ENCODE measurements around the gene EDN3.

Gene EDN3

GRCh38 chr20:59301343-59302007, 1.1 kb downstream of the EDN3 start:
- TF ChIP-seq POU2F2 (IDR thresholded peaks at IDR 0.05; ENCODE audit: low read depth, low read length), result no peak
- no peak for TF ChIP-seq POLR2A (IDR thresholded peaks at IDR 0.05; ENCODE audit: low read depth, low read length)
- no peak for TF ChIP-seq SPI1 (IDR thresholded peaks at IDR 0.05; ENCODE audit: low read depth, low read length)
- no peak for TF ChIP-seq TAF1 (IDR thresholded peaks at IDR 0.05; ENCODE audit: low read depth, low read length)
- TF ChIP-seq POLR2AphosphoS5 (IDR thresholded peaks at IDR 0.05; ENCODE audit: low read depth, low read length), result no peak
- no peak for TF ChIP-seq PAX5 (IDR thresholded peaks at IDR 0.05; ENCODE audit: insufficient read depth, low read length, severe bottlenecking)
- no peak for FAIRE-seq
- DNase-seq (ENCODE audit: insufficient read length, low spot score), result no peak

GRCh38 chr20:59305908-59306655, 5.7 kb downstream of the EDN3 start:
- no peak for TF ChIP-seq SPI1 (IDR thresholded peaks at IDR 0.05; ENCODE audit: low read depth, low read length)
- FAIRE-seq (no peak), DNase-seq (ENCODE audit: insufficient read length, low spot score) (no peak)

- TF ChIP-seq POLR2A (IDR thresholded peaks at IDR 0.05; ENCODE audit: low read depth, low read length) (no peak), POU2F2 (IDR thresholded peaks at IDR 0.05; ENCODE audit: low read depth, low read length) (no peak), SPI1 (IDR thresholded peaks at IDR 0.05; ENCODE audit: low read depth, low read length) (no peak), TAF1 (IDR thresholded peaks at IDR 0.05; ENCODE audit: low read depth, low read length) (no peak), POLR2AphosphoS5 (IDR thresholded peaks at IDR 0.05; ENCODE audit: low read depth, low read length) (no peak), PAX5 (IDR thresholded peaks at IDR 0.05; ENCODE audit: insufficient read depth, low read length, severe bottlenecking) (no peak)
- DNase-seq (ENCODE audit: insufficient read length, low spot score) (no peak), FAIRE-seq (no peak)
These were observed 6.9 kb downstream of the EDN3 start for GRCh38 chr20:59307270-59307669.

GRCh38 chr20:59308493-59309201, 8.2 kb downstream of the EDN3 start:
- DNase-seq (ENCODE audit: insufficient read length, low spot score) (no peak), FAIRE-seq (no peak)
- TF ChIP-seq POLR2AphosphoS5 (IDR thresholded peaks at IDR 0.05; ENCODE audit: low read depth, low read length) (no peak), TAF1 (IDR thresholded peaks at IDR 0.05; ENCODE audit: low read depth, low read length) (no peak), POU2F2 (IDR thresholded peaks at IDR 0.05; ENCODE audit: low read depth, low read length) (no peak), PAX5 (IDR thresholded peaks at IDR 0.05; ENCODE audit: insufficient read depth, low read length, severe bottlenecking) (no peak), SPI1 (IDR thresholded peaks at IDR 0.05; ENCODE audit: low read depth, low read length) (no peak), POLR2A (IDR thresholded peaks at IDR 0.05; ENCODE audit: low read depth, low read length) (no peak)

- no peak for FAIRE-seq
- no peak for DNase-seq (ENCODE audit: insufficient read length, low spot score)
- no peak for TF ChIP-seq POU2F2 (IDR thresholded peaks at IDR 0.05; ENCODE audit: low read depth, low read length)
These were observed 8.8 kb downstream of the EDN3 start for GRCh38 chr20:59309218-59309617.

GRCh38 chr20:59314997-59315396, 14.6 kb downstream of the EDN3 start:
- DNase-seq (ENCODE audit: insufficient read length, low spot score), result no peak
- TF ChIP-seq TAF1 (IDR thresholded peaks at IDR 0.05; ENCODE audit: low read depth, low read length) (no peak), POLR2AphosphoS5 (IDR thresholded peaks at IDR 0.05; ENCODE audit: low read depth, low read length) (no peak), POLR2A (IDR thresholded peaks at IDR 0.05; ENCODE audit: low read depth, low read length) (no peak), SPI1 (IDR thresholded peaks at IDR 0.05; ENCODE audit: low read depth, low read length) (no peak)
- FAIRE-seq, result no peak

- DNase-seq (ENCODE audit: insufficient read length, low spot score) (no peak), FAIRE-seq (no peak)
- no peak for TF ChIP-seq POU2F2 (IDR thresholded peaks at IDR 0.05; ENCODE audit: low read depth, low read length)
- TF ChIP-seq POLR2A (IDR thresholded peaks at IDR 0.05; ENCODE audit: low read depth, low read length), result no peak
- no peak for TF ChIP-seq PAX5 (IDR thresholded peaks at IDR 0.05; ENCODE audit: insufficient read depth, low read length, severe bottlenecking)
- no peak for TF ChIP-seq SPI1 (IDR thresholded peaks at IDR 0.05; ENCODE audit: low read depth, low read length)
- no peak for TF ChIP-seq TAF1 (IDR thresholded peaks at IDR 0.05; ENCODE audit: low read depth, low read length)
- no peak for TF ChIP-seq POLR2AphosphoS5 (IDR thresholded peaks at IDR 0.05; ENCODE audit: low read depth, low read length)
These were observed 16.7 kb downstream of the EDN3 start for GRCh38 chr20:59316911-59317731.

GRCh38 chr20:59318201-59318790, 17.9 kb downstream of the EDN3 start:
- FAIRE-seq, result no peak
- TF ChIP-seq POU2F2 (IDR thresholded peaks at IDR 0.05; ENCODE audit: low read depth, low read length) (no peak), TAF1 (IDR thresholded peaks at IDR 0.05; ENCODE audit: low read depth, low read length) (no peak), POLR2AphosphoS5 (IDR thresholded peaks at IDR 0.05; ENCODE audit: low read depth, low read length) (no peak), SPI1 (IDR thresholded peaks at IDR 0.05; ENCODE audit: low read depth, low read length) (no peak), PAX5 (IDR thresholded peaks at IDR 0.05; ENCODE audit: insufficient read depth, low read length, severe bottlenecking) (no peak), POLR2A (IDR thresholded peaks at IDR 0.05; ENCODE audit: low read depth, low read length) (no peak)
- no peak for DNase-seq (ENCODE audit: insufficient read length, low spot score)

GRCh38 chr20:59318803-59319202, 18.4 kb downstream of the EDN3 start:
- TF ChIP-seq TAF1 (IDR thresholded peaks at IDR 0.05; ENCODE audit: low read depth, low read length), result no peak
- TF ChIP-seq POLR2A (IDR thresholded peaks at IDR 0.05; ENCODE audit: low read depth, low read length), result no peak
- no peak for TF ChIP-seq SPI1 (IDR thresholded peaks at IDR 0.05; ENCODE audit: low read depth, low read length)
- no peak for TF ChIP-seq PAX5 (IDR thresholded peaks at IDR 0.05; ENCODE audit: insufficient read depth, low read length, severe bottlenecking)
- TF ChIP-seq POU2F2 (IDR thresholded peaks at IDR 0.05; ENCODE audit: low read depth, low read length), result no peak
- no peak for TF ChIP-seq POLR2AphosphoS5 (IDR thresholded peaks at IDR 0.05; ENCODE audit: low read depth, low read length)
- FAIRE-seq, result no peak
- DNase-seq (ENCODE audit: insufficient read length, low spot score), result no peak

Measured in GM12891 (cell line).